GM12865 (cell line): Measurements from ENCODE around the gene AGO4.
A peak's percentile ranks its signal among the peaks of the same experiment; 100 is the strongest.
"Not testable (repeated sequence)": the region's sequence is repeated elsewhere in the genome, so short reads cannot be mapped to it uniquely, and the experiment has no call there.

Experiments
- DNase-seq: peaks from one replicate; pipeline ENCODE4 v3.0.0; 2010; ENCODE audit warnings: low read depth
- H3K4me3 ChIP-seq: 2 replicates; pipeline ENCODE4 v1.5.1; 2011; ENCODE audit warnings: mild to moderate bottlenecking, low read depth, low read length, control low read depth
- CTCF ChIP-seq: IDR thresholded peaks from 2 replicates; pipeline ENCODE4 v1.5.1; 2011; ENCODE audit warnings: low read length, control low read depth, low read depth, inconsistent platforms; ENCODE audit not compliant: insufficient read depth; ENCODE audit errors: missing control alignments

AGO4 gene

GRCh38 chr1:35797380-35797779, 10.4 kb upstream of the AGO4 start:
- no peak for DNase-seq

GRCh38 chr1:35798019-35798418, 9.8 kb upstream of the AGO4 start:
- DNase-seq = not testable (repeated sequence)

More at GRCh38 chr1:35797380-35797779, 10.4 kb upstream of the AGO4 start:
- H3K4me3 ChIP-seq = no peak overlapping the region
- no peak for TF ChIP-seq CTCF

GRCh38 chr1:35800167-35800887, 7.5 kb upstream of the AGO4 start:
- not testable (repeated sequence) for DNase-seq, H3K4me3 ChIP-seq

More at GRCh38 chr1:35798019-35798418, 9.8 kb upstream of the AGO4 start:
- not testable (repeated sequence) for H3K4me3 ChIP-seq

GRCh38 chr1:35808450-35809113, 766 bp downstream of the AGO4 start:
- no peak for TF ChIP-seq CTCF
- peak overlapping the region; percentile 68 for H3K4me3 ChIP-seq
- DNase-seq = peak; percentile 20

GRCh38 chr1:35809114-35810095, 1.6 kb downstream of the AGO4 start:
- no peak for TF ChIP-seq CTCF
- DNase-seq = no peak
- peak overlapping the region; percentile 68 for H3K4me3 ChIP-seq

GRCh38 chr1:35810096-35810881, 2.5 kb downstream of the AGO4 start:
- TF ChIP-seq CTCF = no peak
- no peak for DNase-seq
- no peak overlapping the region for H3K4me3 ChIP-seq

- DNase-seq, H3K4me3 ChIP-seq: not testable (repeated sequence)
These were observed 4.9 kb downstream of the AGO4 start for GRCh38 chr1:35812754-35813153.
